NB4 (cell line): ENCODE measurements around the gene RAD51B.
"Not testable (repeated sequence)": the region's sequence is repeated elsewhere in the genome, so short reads cannot be mapped to it uniquely, and the experiment has no call there.

Source experiments
- DNase-seq: peaks from one replicate; pipeline ENCODE4 v3.0.0; 2010; ENCODE audit warnings: low read depth
- H3K4me3 ChIP-seq: one replicate; pipeline ENCODE4 v1.5.1; 2011; ENCODE audit warnings: mild to moderate bottlenecking, low read depth, low read length, moderate library complexity
- CTCF ChIP-seq: IDR thresholded peaks from one replicate; pipeline ENCODE4 v1.5.1; 2012; ENCODE audit warnings: low read depth, low read length
- MAX ChIP-seq: IDR thresholded peaks from 2 replicates; pipeline ENCODE4 v1.6.1; 2011; ENCODE audit warnings: low read depth, low read length
- MYC ChIP-seq: IDR thresholded peaks from 2 replicates; pipeline ENCODE4 v1.6.1; 2011; ENCODE audit warnings: low read depth, low read length
- POLR2A ChIP-seq: IDR thresholded peaks from 2 replicates; pipeline ENCODE4 v1.6.1; 2011; ENCODE audit warnings: mild to moderate bottlenecking; ENCODE audit not compliant: insufficient read length; ENCODE audit errors: extremely low read depth

Gene RAD51B

GRCh38 chr14:68297876-68298468 is 478.4 kb downstream of the RAD51B start:
- no peak for DNase-seq
- TF ChIP-seq MAX (no peak), POLR2A (no peak), MYC (no peak), CTCF (no peak)
- no peak overlapping the region for H3K4me3 ChIP-seq

GRCh38 chr14:68300608-68301007 is 481.0 kb downstream of the RAD51B start:
- no peak overlapping the region for H3K4me3 ChIP-seq
- TF ChIP-seq MYC (no peak), MAX (no peak), POLR2A (no peak), CTCF (no peak)
- DNase-seq, result no peak

GRCh38 chr14:68301219-68301618 is 481.6 kb downstream of the RAD51B start:
- no peak overlapping the region for H3K4me3 ChIP-seq
- TF ChIP-seq MYC (no peak), POLR2A (no peak), MAX (no peak), CTCF (no peak)
- no peak for DNase-seq

- not testable (repeated sequence) for H3K4me3 ChIP-seq, DNase-seq
Measured at GRCh38 chr14:68302938-68303337, 483.4 kb downstream of the RAD51B start.

- no peak overlapping the region for H3K4me3 ChIP-seq
- TF ChIP-seq MAX (no peak), MYC (no peak), CTCF (no peak), POLR2A (no peak)
- DNase-seq, result no peak
Measured at GRCh38 chr14:68305738-68306137, 486.2 kb downstream of the RAD51B start.

- TF ChIP-seq POLR2A, result no peak
- no peak for TF ChIP-seq CTCF
- TF ChIP-seq MAX, result no peak
- TF ChIP-seq MYC, result no peak
- DNase-seq, result no peak
- H3K4me3 ChIP-seq, result no peak overlapping the region
Measured at GRCh38 chr14:68306265-68306933, 486.8 kb downstream of the RAD51B start.
